Keratinocyte (primary cell): ENCODE data around the gene GSTM4. TPM values are rescaled to one million over a fixed set of nuclear protein-coding genes. Genes with fewer than 3 reads are reported as not detected.

Experiments used
- DNase-seq: peaks from one replicate; pipeline ENCODE4 v3.0.0-alpha.2; 2011; ENCODE audit warnings: low read depth, missing footprints, low spot score
- FAIRE-seq: peaks from 2 replicates; lab custom pipeline; 2011; peaks lifted over from hg19 to GRCh38; lab: Jason Lieb, UNC
- H2AFZ ChIP-seq: 2 replicates; pipeline ENCODE4 v1.6.0; 2012; ENCODE audit warnings: low read length, control low read depth, inconsistent platforms; ENCODE audit not compliant: control insufficient read depth
- H3K27ac ChIP-seq: 2 replicates; pipeline ENCODE4 v1.5.1; 2011; ENCODE audit warnings: low read length; ENCODE audit not compliant: control insufficient read depth, insufficient read depth
- H3K27me3 ChIP-seq: 3 replicates; pipeline ENCODE4 v1.6.0; 2011; ENCODE audit warnings: low read length; ENCODE audit not compliant: control insufficient read depth, insufficient read depth; ENCODE audit errors: extremely low read depth
- H3K36me3 ChIP-seq, 2 experiments: 2 replicates in 1 of 2; 3 replicates in 1 of 2; pipeline ENCODE4 v1.5.1; 2011; ENCODE audit warnings: low read length in 2 of 2, mild to moderate bottlenecking in 1 of 2; ENCODE audit not compliant: control insufficient read depth in 2 of 2, insufficient read depth in 2 of 2; ENCODE audit errors: extremely low read depth in 1 of 2
- H3K4me1 ChIP-seq: 3 replicates; pipeline ENCODE4 v1.5.1; 2011; ENCODE audit warnings: low read length; ENCODE audit not compliant: control insufficient read depth, insufficient read depth; ENCODE audit errors: extremely low read depth
- H3K4me2 ChIP-seq: 3 replicates; pipeline ENCODE4 v1.6.0; 2011; ENCODE audit warnings: low read depth, low read length; ENCODE audit not compliant: control insufficient read depth, insufficient read depth; ENCODE audit errors: extremely low read depth
- H3K4me3 ChIP-seq, 3 experiments: fragments of 200-600 bp in 1 of 3; sonication (generic) in 1 of 3; 2 replicates in 2 of 3; 3 replicates in 1 of 3; pipeline ENCODE4 v1.5.1; 2011 to 2016; ENCODE audit warnings: low read length in 3 of 3, mild to moderate bottlenecking in 3 of 3, control low read depth in 2 of 3, inconsistent platforms in 1 of 3, low read depth in 1 of 3, mixed read lengths in 1 of 3, mixed run types in 1 of 3, moderate library complexity in 1 of 3; ENCODE audit not compliant: control insufficient read depth in 2 of 3, insufficient read depth in 2 of 3; ENCODE audit errors: extremely low read depth in 1 of 3
- H3K79me2 ChIP-seq: 2 replicates; pipeline ENCODE4 v1.6.0; 2012; ENCODE audit warnings: low read length; ENCODE audit not compliant: control insufficient read depth, insufficient read depth
- H3K9ac ChIP-seq: 3 replicates; pipeline ENCODE4 v1.6.0; 2011; ENCODE audit warnings: low read length; ENCODE audit not compliant: control insufficient read depth, insufficient read depth; ENCODE audit errors: extremely low read depth
- H3K9me1 ChIP-seq: 3 replicates; pipeline ENCODE4 v1.6.0; 2011; ENCODE audit warnings: low read length; ENCODE audit not compliant: control insufficient read depth, insufficient read depth; ENCODE audit errors: extremely low read depth
- H3K9me3 ChIP-seq: 2 replicates; pipeline ENCODE4 v1.5.1; 2012; ENCODE audit warnings: low read depth, low read length; ENCODE audit not compliant: control insufficient read depth
- H4K20me1 ChIP-seq: 3 replicates; pipeline ENCODE4 v1.6.0; 2011; ENCODE audit warnings: low read length; ENCODE audit not compliant: control insufficient read depth, insufficient read depth; ENCODE audit errors: extremely low read depth
- CTCF ChIP-seq, 3 experiments: IDR thresholded peaks in 1 of 3; conservative IDR thresholded peaks in 1 of 3; optimal IDR thresholded peaks in 1 of 3; 2 replicates in 2 of 3; 3 replicates in 1 of 3; pipeline versions ENCODE3 to v1.5.1; 2011; ENCODE audit warnings: low read length in 3 of 3, mild to moderate bottlenecking in 3 of 3, moderate library complexity in 2 of 3, control low read depth in 1 of 3, inconsistent platforms in 1 of 3; ENCODE audit not compliant: insufficient read depth in 2 of 3; ENCODE audit errors: extremely low read depth in 1 of 3
- EZH2 ChIP-seq: IDR thresholded peaks from one replicate; pipeline ENCODE4 v1.6.1; 2012; ENCODE audit warnings: inconsistent platforms, mild to moderate bottlenecking, low read length, moderate library complexity
- dilution Hi-C: fragments of 300-500 bp; cut with MboI; formaldehyde crosslinking; loops from one replicate; pipeline ENCODE4 v1.7.0; 2020; ENCODE audit warnings: low sequenced_read_pairs; ENCODE audit not compliant: extremely low pct_ligation_motif_present
- polyA plus RNA-seq, 5 experiments: library from polyadenylated mRNA; depleted of rRNA in 3 of 5; stranded (reverse) in 3 of 5; stranded (forward) in 1 of 5; unstranded in 1 of 5; fragments of >200 nt; gene quantifications; 1 replicate in 1 of 5; 2 replicates in 3 of 5; 3 replicates in 1 of 5; pipeline versions ENCODE4 v1.2.1 to v1.2.3, GENCODE V29; 2011 to 2012; ENCODE audit warnings: missing spikeins in 2 of 5, low read depth in 1 of 5, low replicate concordance in 1 of 5

GSTM4 gene
- polyA plus RNA-seq, 1 donor (not counting 4 experiments of a cell fraction or from before 2014, with no cell fraction given), result 15.9 TPM

- H3K4me1 ChIP-seq, result no peaks in the 10 kb centered on the region
- DNase-seq (no peak), FAIRE-seq (no peak)
- dilution Hi-C loops, result no loop called here
- H3K36me3 ChIP-seq, result peaks cover 11 to 24% of the 10 kb centered on the region in 2 experiments
- no peak overlapping the region for H3K4me3 ChIP-seq
- no peak overlapping the region for H3K4me2 ChIP-seq
- H3K9me1 ChIP-seq, result no peaks in the 10 kb centered on the region
- H3K9me3 ChIP-seq, result no peaks in the 10 kb centered on the region
- no peaks in the 10 kb centered on the region for H3K79me2 ChIP-seq
- TF ChIP-seq CTCF (optimal IDR thresholded peaks at IDR 0.05 in 1 of 3, IDR thresholded peaks at IDR 0.05 in 1 of 3, conservative IDR thresholded peaks at IDR 0.05 in 1 of 3; ENCODE audit: extremely low read depth in 1 of 3, insufficient read depth in 2 of 3, low read length in 3 of 3), result no peak
- no peak for TF ChIP-seq EZH2
- H4K20me1 ChIP-seq, result no peaks in the 10 kb centered on the region
- no peak overlapping the region for H2AFZ ChIP-seq
- H3K9ac ChIP-seq, result no peak overlapping the region
- H3K27ac ChIP-seq, result no peak overlapping the region
- no peaks in the 10 kb centered on the region for H3K27me3 ChIP-seq
Observed at GRCh38 chr1:109630898-109631512, 24.9 kb upstream of the GSTM4 start.

- H3K27me3 ChIP-seq, result no peaks in the 10 kb centered on the region
- no peaks in the 10 kb centered on the region for H4K20me1 ChIP-seq
- no peak overlapping the region for H3K4me3 ChIP-seq
- no peak for TF ChIP-seq EZH2
- TF ChIP-seq CTCF (optimal IDR thresholded peaks at IDR 0.05 in 1 of 3, IDR thresholded peaks at IDR 0.05 in 1 of 3, conservative IDR thresholded peaks at IDR 0.05 in 1 of 3; ENCODE audit: extremely low read depth in 1 of 3, insufficient read depth in 2 of 3, low read length in 3 of 3), result no peak
- H3K79me2 ChIP-seq, result no peaks in the 10 kb centered on the region
- no peaks in the 10 kb centered on the region for H3K4me1 ChIP-seq
- no peak overlapping the region for H3K4me2 ChIP-seq
- no peaks in the 10 kb centered on the region for H3K9me1 ChIP-seq
- H2AFZ ChIP-seq, result no peak overlapping the region
- no peak for FAIRE-seq
- no peaks in the 10 kb centered on the region for H3K9me3 ChIP-seq
- dilution Hi-C loops, result no loop called here
- H3K9ac ChIP-seq, result no peak overlapping the region
- DNase-seq, result no peak
- peaks cover 11 to 20% of the 10 kb centered on the region in 2 experiments for H3K36me3 ChIP-seq
- H3K27ac ChIP-seq, result no peak overlapping the region
Observed at GRCh38 chr1:109631513-109632505, 24.1 kb upstream of the GSTM4 start.
